Right ventricle myocardium inferior (tissue), 1 donor: Measurements from ENCODE around the gene MSRB3. TPM values are rescaled to one million over a fixed set of nuclear protein-coding genes. Genes with fewer than 3 reads are reported as not detected.
"Not testable (repeated sequence)": the region's sequence is repeated elsewhere in the genome, so short reads cannot be mapped to it uniquely, and the experiment has no call there.

Experiments
- ATAC-seq: fragments of 200-7000 bp; cut with Tn5 transposase; one replicate; pipeline ENCODE4 v1.9.1; 2020; ENCODE audit warnings: mild to moderate bottlenecking, moderate library complexity
- DNase-seq: peaks from one replicate; pipeline ENCODE4 v3.0.0; 2021; ENCODE audit errors: missing footprints
- intact Hi-C: fragments of 100-400 bp; cut with DNase I; formaldehyde crosslinking; loops from one replicate; pipeline ENCODE4 v1.11.0; 2022
- total RNA-seq: library from RNA; stranded (reverse); fragmentation: NEBNext Ultra II Directional; extraction: Animal tissue kit (Norgen Biotek cat#: 25700); gene quantifications from one replicate; pipeline ENCODE4 v1.2.1, GENCODE V29; 2021
- donor health status: DM: no; HTN: yes; CAD: no; lungs with severe emphysema.

MSRB3 gene
- total RNA-seq, 1 donor from 2014 or later: 148 TPM

DNA sequence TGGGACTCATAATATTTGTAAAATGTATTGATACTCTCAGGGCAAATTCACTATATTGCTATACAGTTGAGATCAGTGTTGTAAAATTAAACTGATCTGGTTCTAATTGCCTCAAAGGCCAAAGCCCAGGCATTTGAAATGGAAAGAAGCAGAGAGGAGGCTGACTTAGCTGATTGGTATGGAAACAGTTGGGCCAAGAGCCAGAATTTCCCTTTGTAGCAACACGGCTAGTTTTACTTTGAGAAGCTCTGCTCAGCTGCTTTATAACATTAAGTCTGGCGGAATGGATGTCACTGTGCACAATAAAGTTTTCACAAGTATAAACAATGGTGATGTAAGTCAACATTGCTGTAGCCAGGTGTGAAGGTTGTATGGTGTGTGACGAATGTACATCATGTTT lies 186.4 kb downstream of the MSRB3 start:
- intact Hi-C loops: no loop called here
- no peak for ATAC-seq
- DNase-seq: no peak

DNA sequence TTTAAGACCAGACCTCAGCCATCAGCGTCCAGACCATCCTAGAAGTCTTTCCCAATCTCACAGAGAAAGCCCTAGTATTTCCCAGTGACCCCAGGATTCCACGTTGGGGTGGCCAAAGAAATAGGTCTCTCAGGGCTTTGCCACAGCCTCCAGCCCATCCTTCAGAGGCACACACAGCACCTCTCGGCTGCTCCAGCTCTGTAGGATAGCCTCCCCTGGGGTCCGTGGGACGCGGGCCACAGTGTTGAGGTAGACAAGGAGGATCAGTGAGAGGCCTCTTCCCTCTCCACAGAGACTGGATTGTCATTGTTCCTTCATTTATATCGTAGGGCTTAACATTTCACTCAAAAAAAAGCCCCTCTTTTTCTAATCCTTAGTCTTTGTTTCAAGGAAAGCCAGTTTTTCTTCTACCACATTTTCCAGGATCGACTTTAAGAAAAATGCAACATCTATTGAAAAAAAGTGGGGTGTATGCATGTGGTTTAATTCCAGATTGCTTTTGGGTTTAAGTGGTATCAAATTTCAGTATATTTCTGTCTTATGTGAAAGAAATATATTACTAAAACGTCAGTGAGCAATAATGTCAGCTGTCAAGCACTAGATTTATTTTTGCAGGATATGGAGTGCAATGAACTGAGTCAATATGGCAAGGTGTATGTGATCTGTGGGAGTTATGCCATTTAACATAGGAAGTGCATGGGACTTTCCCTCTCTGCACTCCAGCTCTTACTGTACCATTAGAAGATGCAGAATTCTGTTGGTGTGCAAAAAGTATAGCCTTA lies 187.5 kb downstream of the MSRB3 start:
- intact Hi-C loops: no loop called here
- ATAC-seq (no peak), DNase-seq (no peak)

DNA sequence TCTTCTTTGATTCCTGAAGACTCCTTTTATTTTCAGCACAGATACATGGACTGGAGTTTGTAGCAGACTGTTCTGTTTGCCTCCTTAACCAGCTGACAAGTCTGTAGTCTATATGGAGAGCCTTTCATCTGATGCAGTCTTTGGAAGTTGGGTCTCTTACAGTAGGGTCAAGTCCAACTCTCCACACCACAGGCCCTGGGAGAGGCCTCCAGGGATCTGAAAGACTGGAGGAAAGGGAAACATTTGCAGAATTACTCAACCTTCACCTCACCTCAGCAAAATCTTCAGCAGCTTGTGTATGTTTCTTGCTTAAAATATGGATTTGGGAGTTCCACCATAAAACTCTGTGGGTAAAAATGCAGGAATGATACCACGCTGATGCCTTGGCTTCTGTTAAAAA lies 188.4 kb downstream of the MSRB3 start:
- DNase-seq: no peak
- intact Hi-C loops: no loop called here
- no peak for ATAC-seq

DNA sequence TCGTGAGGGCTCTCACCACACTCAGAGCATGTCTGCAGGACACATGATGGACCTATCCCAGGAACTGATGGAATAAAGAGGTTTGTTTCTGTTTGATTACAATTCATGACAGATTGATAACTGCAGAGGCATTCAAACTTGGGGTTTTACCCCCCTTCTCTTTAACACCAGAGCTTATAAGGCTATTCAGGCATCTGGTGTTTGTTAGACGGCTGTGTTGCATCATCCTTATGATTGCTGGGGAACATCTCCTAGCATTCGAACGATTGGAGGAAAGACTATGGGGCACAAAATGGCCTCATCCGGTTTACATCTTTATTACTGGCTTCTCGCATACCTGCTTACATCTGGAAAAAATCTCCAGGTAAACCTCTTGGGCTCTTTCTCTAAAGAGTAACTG lies 191.8 kb downstream of the MSRB3 start:
- ATAC-seq (no peak), DNase-seq (no peak)
- intact Hi-C loops: no loop called here

DNA sequence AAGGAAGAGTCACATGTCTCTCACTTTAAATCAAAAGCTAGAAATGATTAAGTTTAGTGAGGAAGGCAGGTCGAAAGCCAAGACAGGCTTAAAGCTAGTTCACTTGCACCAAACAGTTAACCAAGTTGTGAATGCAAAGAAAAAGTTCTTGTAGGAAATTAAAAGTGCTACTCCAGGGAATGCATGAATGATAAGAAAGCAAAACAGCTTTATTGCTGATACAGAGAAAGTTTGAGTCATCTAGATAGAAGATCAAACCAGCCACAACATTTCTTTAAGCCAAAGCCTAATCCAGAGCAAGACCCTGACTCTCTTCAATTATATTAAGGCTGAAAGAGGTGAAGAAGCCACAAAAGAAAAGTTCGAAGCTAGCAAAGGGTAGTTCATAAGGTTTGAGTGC lies 193.6 kb downstream of the MSRB3 start:
- ATAC-seq: no peak
- DNase-seq: no peak
- intact Hi-C loops: no loop called here

DNA sequence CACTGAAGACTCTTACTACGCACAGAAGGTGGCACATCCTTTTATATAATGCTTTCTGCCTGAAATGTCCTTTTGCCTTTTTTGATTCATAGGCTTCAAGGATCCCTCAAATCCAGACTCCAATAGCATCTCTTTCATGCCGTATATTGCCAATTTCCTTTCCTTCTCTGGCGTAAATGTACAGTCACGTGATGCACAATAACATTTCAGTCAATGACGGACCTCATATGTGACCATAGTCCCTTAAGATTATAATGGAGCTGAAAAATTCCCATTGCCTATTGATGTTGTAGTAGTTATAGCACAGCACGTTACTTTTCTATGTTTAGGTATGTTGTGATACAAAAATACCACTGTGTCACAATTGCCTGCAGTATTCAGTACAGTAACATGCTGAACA lies 196.3 kb downstream of the MSRB3 start:
- no peak for DNase-seq
- no peak for ATAC-seq
- intact Hi-C loops: no loop called here

DNA sequence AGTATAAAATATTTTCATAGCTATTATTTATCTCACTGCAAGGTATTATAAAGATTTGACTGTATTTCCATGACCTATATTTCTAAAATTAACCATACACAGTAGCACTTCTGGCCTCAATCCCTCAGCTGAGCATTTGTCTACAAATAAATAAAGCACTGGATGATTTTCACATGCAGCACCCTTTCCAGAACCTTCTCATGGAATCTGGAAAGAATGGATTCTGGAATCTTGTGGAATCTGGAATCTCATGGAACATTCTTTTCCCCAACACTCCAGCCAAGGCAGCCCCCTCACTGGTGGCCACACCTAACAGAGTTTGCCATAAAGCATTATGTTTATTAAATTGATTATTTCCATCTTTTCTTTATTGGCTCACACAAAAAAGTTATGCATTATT lies 199.2 kb downstream of the MSRB3 start:
- intact Hi-C loops: no loop called here
- ATAC-seq (no peak), DNase-seq (no peak)

DNA sequence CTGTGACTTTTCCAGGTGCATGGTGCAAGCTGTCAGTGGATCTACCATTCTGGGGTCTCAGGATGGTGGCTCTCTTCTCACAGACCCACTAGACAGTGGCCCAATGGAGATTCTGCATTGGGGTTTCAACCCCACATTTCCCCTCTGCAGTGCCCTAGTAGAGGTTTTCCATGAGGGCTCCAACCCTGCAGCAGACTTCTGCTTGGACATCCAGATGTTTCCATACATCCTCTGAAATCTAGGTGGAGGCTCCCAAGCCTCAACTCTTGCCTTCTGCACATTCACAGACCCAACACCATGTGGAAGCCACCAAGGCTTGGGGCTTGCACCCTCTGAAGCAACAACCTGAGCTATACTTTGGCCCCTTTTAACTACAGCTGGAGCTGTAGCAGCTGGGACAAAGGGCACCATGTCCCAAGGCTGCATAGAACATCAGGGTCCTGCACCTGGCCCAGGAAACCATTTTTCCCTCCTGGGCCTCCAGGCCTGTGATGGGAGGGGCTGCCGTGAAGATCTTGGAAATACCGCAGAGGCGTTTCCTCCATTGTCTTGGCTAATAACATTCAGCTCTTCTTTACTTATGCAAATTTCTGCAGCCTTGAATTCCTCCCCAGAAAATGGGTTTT lies 205.5 kb downstream of the MSRB3 start:
- ATAC-seq, DNase-seq, intact Hi-C loops: not testable (repeated sequence)

DNA sequence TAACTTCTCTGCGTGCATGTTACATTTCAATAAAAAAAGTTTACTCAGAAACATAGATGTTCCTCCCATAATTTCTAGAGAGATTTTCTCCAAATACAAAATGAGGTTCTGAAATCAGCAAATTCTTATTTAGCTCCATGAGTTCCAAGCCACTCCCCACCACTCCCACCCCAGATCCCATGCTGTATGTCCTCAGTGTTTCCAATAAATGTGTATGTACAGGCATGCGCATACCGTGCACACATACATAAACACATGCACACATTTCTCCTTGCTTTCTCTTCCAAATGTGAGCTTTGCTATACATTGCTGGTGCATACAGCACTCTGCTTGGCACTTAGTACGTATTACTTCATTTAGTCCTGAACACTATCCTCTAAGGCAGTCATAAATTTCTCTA lies 209.7 kb downstream of the MSRB3 start:
- ATAC-seq (no peak), DNase-seq (no peak)
- intact Hi-C loops: no loop called here

DNA sequence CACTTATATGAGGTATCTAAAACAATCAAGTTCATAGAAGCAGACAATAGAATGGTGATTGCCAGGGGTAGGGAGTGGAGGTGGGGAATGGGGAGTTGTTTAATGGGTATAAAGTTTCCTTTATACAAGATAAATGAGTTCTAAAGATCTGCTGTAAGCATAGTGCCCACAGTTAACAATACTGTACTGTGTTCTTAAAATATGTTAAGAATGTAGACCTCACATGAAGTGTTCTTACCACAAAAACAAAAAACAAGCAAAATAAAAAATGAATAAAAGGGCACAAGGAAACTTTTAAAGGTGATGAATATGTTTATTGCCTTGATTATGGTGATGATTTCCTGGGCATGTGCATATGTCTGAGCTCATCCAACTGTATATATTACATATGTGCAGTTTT lies 211.8 kb downstream of the MSRB3 start:
- intact Hi-C loops: no loop called here
- ATAC-seq: no peak
- no peak for DNase-seq

DNA sequence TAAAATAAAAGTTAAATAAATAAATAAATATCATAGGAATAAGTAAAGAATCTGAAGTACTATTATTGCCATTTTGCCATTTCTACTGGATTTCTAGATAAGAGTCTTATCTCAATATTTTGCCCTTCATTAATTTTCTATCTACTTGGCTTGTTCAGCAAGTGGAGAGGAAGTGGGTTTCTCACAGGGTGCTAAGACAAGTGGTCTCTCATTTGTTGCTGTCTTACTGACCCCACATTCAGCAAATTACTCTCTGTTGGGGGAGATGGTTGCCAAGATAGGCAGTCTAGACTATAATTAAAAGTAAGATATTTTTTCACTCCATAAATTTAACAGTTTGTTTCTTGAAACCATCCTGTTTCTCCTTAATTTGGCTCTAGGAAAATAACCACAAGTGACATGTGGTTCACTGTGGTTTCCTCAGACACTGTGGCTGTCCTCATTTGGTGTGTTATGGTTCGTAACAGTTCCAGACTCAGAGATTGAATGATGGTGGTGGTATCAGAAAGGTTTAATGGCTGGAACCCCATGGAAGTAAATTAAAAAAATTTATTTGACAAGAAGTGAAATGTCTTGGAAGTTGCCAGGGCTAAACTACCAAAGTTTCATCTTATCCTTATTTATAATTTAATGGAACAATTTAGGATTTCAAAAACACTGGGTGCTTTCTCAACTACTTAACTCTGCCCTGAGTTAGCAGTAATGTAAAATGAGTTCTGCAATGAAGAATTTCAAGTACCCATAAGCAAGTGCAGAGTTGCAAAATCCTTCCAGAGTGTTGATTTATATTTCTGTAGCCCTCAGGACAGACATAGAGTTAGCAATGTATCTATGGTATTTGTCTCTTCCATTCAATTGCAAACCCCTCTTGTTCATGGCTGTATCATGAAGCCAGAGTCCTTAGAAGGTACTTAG lies 214.8 kb downstream of the MSRB3 start:
- no peak for DNase-seq
- intact Hi-C loops: no loop called here
- no peak for ATAC-seq

DNA sequence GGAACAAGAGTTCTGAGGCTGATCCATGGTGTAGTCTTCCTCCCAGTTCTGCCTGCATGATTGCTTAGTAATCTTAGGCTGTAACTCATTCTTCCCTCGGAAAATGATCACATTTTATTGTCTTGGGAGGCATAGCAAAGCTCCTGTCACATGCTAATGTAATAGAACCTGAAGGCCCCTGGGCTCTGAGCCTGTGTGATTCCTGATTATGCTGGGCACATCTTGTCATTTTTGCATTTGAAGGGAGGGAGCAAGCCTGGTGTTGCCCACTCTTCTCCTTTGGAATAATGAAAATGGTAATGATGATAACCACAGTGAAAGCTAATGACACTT lies 215.4 kb downstream of the MSRB3 start:
- no peak for DNase-seq
- intact Hi-C loops: no loop called here
- ATAC-seq: no peak

DNA sequence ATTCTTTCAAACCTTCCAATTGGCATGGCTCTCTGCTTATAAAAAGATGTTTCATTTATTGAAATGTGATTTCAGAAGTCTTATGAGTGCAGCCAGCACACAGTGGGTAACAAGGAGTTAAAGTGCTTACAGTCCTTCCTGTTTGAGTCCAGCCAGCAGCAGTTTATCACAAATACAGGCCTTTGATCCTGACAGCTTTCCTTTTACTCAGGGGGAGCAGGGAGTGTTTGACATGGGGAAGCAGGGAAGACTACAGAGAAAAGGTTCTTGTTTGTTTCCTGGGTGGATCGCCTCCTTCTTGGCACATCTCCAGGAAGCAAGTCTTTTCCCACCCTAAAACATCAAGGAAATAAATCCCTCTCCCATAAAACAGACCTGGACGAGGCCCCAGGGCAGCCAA lies 216.1 kb downstream of the MSRB3 start:
- ATAC-seq (no peak), DNase-seq (no peak)
- intact Hi-C loops: no loop called here

DNA sequence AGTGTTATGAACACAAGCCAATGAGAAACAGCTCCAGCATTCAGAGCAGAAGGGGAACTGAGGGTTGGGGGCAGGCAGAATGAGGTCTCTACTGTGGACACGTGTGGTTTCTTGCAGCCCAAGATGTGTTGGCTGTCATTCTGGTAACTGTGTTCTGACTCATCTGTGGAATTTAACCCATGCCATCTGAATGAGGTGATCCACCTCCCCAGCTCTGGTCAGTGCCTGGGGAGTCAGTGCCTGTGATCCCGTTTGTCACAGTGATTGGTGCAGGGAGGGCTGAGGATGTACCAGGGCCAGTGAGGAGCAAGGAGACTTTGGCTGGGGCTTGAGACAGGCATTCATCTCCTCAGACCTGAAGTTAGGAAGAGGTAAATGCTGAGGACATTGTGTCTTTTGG lies 216.8 kb downstream of the MSRB3 start:
- intact Hi-C loops: no loop called here
- DNase-seq (no peak), ATAC-seq (no peak)

DNA sequence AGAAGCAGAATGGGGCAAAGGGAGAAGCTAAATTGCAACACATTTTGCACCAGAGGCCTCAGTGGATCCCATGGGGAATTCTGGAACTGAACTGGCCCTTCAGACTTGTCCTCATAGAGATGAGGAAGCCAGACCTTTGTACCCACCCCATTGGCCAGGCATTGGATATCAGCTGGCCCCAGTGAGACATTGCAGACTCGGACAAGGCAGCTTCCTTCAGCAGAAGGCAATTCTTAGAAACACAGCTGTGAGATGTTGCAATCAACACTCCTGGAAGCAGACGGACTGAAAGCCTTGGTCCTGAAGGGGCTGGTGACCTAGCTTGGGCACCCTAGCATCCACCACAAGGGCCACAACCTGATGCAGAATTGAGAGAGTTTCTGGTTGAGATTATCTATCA lies 218.1 kb downstream of the MSRB3 start:
- intact Hi-C loops: no loop called here
- DNase-seq: peak; percentile 68
- peak; percentile 85 for ATAC-seq

DNA sequence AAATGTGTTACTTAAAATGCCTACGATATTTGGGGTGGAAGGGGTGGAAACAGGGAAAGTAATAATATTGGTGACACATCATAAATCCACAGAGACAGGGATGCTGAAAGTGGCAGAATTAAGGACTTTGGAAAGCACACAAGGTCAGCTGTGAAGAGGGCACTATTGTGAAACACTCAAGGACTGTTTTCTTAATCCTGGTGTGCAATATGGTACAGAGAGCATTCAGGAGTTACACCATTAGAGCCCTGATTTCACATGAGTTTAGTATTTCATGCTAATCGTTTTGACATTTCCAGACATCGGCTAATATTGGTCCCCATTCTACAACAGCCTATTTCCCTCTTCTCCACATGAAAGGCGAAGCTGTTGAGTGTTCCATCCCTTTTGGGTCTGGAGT lies 219.2 kb downstream of the MSRB3 start:
- ATAC-seq (peak; percentile 33), DNase-seq (no peak)
- intact Hi-C loops: no loop called here

DNA sequence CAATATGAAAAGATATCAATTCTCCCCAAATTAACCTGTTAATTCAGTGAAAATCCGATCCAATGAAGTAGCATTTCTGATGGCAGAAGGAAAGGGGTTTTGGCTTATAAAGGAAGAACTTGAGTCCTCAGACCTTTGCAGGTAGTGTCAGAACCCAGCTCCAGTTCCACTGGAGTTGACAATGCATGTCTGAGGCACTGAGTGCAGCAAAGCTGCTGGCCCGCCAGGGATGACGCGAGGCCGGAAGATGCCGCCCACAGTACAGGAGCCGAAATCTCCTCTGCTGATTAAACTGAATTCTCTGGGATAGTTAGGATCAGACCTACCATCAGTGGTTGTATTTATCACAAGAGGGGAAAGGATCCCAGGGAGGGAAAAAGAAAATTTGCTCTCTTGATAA lies 220.7 kb downstream of the MSRB3 start:
- DNase-seq: no peak
- no peak for ATAC-seq
- intact Hi-C loops: no loop called here

DNA sequence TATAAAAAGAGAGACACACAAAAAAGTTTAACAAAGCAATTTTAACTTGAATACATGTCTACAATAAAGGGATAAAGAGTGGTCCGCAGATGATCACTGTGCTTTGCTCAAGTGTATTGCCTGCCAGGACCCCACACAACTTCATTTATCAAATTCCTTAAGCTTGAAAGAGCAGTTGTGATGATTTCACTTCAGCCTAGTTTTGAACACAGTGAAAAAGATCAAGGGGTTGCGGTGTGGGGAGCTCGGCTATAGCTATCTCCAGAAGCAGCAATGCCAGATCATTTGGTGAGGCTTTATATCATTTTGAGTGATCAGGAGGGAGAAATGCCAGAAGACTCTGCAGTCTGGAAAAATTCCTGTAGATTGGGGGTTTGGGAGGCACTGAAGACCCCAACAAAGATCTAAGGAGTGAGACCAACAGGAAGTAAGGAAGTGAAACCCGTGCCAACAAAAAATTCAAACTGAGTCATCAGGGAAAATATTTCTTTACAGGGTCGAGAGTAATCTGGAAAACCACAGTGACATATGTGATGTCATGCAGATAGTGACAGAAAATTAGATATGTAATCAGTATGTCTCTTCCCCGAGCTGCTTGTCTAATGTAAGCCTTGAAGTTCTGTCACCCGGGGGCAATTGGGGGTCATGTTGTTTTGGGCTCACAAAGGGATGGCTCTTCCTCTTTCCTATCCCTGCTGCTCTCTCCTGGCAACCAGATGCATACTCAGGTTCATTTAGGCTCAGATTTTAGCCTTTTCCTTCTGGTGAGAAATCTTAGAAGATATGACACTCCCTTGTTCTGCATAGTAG lies 221.8 kb downstream of the MSRB3 start:
- intact Hi-C loops: no loop called here
- no peak for ATAC-seq
- DNase-seq: no peak

DNA sequence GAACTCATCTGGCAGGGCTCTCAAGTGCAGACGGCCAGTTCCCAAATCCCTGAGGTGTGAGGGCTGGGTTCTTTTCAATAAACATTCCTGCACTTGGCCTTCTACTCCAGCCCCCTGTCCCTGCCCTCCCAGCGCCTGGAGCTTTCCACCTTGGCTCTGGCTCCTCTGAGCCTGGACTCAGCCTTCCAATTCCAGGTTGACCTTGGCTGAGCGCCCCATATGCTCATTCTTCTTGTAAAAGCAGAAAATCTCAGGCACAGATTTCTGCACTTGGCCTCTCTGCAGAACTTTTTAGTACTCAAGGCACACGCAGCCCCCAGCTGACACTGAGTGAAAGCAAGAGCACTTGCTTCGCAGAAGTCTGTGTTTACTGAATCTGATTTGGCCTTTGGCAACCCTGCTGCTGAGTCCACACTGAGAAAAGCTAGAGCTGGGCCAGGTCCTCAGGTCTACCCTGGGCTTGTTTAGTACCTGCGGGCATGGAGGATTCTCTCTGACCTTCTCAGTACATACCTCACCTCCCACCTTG lies 222.7 kb downstream of the MSRB3 start:
- intact Hi-C loops: no loop called here
- DNase-seq (peak; percentile 83), ATAC-seq (peak; percentile 80)
